ENCODE results near the gene HCRTR2. TPM values are rescaled to one million over a fixed set of nuclear protein-coding genes. Genes with fewer than 3 reads are reported as not detected.

HCRTR2 gene
- total RNA-seq, 1 donor from 2014 or later = not detected

DNA sequence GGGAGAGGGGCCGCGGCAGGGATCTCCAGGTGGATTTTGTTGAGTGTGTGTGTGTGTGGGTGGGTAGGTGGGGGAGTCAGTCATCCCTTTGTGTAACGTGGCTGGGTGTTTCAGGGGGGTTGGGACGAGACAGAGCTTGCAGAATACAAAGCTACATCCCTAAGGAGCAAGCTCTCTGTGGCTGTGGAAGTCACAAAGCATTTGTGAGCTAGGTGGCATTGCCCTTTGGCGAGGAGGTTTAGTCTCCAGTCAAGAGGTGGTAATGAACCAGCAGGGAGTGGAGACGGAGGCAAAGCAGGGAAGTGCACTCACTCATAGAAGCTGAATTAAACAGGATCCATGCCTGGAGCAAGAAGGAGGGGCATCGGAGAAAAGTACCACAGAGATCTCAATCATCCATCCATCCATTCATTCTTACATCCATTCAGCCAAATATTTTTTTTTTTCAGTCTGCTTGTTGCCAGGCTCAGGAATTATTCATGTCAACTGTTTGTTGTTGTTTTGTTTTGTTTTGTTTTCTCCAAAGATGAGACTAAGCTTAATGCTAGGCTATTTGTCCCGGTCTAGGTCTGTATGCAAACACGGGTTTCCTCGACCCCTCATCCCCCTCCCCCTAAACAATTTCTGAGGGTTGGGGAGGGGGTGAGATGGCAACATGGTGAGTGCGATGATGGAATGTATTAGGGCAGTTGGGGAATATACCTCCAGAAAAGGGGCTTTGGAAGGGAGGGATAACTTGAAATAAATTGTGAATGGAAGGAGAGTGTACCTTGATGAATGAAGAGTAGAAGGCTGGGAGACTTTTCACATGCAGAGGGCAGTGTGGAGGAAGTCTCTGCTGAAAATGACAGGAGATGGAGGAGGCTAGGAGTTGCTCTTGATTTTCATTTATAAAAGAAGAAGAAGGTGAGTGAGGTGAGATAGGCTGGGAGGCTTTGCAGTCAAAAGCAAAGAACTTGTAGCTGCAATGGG is 1.0 kb downstream of the HCRTR2 start:
- Histone ChIP-seq H3K36me3 (no peaks in the 10 kb centered on the region), H3K4me3 (no peak overlapping the region), H3K27ac (no peak overlapping the region), H3K4me1 (peaks cover 6% of the 10 kb centered on the region), H3K9me3 (no peaks in the 10 kb centered on the region), H3K27me3 (no peaks in the 10 kb centered on the region)
- TF ChIP-seq POLR2A (IDR thresholded peaks at IDR 0.05) (no peak), POLR2AphosphoS5 (IDR thresholded peaks at IDR 0.05; ENCODE audit: insufficient read depth in 1 of 2, low read depth in 1 of 2) (no peak)
- TF ChIP-seq, protein P1, sequence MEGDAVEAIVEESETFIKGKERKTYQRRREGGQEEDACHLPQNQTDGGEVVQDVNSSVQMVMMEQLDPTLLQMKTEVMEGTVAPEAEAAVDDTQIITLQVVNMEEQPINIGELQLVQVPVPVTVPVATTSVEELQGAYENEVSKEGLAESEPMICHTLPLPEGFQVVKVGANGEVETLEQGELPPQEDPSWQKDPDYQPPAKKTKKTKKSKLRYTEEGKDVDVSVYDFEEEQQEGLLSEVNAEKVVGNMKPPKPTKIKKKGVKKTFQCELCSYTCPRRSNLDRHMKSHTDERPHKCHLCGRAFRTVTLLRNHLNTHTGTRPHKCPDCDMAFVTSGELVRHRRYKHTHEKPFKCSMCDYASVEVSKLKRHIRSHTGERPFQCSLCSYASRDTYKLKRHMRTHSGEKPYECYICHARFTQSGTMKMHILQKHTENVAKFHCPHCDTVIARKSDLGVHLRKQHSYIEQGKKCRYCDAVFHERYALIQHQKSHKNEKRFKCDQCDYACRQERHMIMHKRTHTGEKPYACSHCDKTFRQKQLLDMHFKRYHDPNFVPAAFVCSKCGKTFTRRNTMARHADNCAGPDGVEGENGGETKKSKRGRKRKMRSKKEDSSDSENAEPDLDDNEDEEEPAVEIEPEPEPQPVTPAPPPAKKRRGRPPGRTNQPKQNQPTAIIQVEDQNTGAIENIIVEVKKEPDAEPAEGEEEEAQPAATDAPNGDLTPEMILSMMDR (IDR thresholded peaks at IDR 0.05) = no peak
- DNase-seq (ENCODE audit: extremely low spot score in 2 of 2) = no peak
- intact Hi-C loops (cut with DNase I) = no loop called here

DNA sequence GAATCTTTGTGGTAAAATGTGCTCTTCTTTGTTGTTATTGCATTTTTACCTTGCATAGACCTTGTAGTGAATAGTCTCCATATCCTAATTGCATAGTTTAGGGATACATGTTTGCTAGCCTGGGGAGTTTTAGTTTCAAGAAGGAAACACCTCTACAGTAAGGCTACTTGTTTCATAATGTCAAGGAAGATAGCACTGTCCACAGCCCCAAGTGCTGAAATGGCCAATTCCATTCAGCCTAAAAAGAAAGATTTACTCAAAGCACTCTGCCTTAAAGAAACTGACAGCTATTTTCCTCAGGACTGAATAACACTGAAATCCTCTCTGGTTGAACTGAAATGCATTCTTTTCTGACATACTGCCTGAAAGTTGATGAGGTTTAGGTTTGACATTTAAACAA is 2.6 kb downstream of the HCRTR2 start:
- no peaks in the 10 kb centered on the region for H3K9me3 ChIP-seq
- H3K4me1 ChIP-seq = peaks cover 6% of the 10 kb centered on the region
- no peak overlapping the region for H3K4me3 ChIP-seq
- H3K27ac ChIP-seq = no peak overlapping the region
- no peaks in the 10 kb centered on the region for H3K36me3 ChIP-seq
- intact Hi-C loops (cut with DNase I) = no loop called here
- TF ChIP-seq POLR2A (IDR thresholded peaks at IDR 0.05) = no peak
- TF ChIP-seq, protein P1 (IDR thresholded peaks at IDR 0.05) = no peak
- TF ChIP-seq POLR2AphosphoS5 (IDR thresholded peaks at IDR 0.05; ENCODE audit: insufficient read depth in 1 of 2, low read depth in 1 of 2) = no peak
- H3K27me3 ChIP-seq = no peaks in the 10 kb centered on the region
- DNase-seq (ENCODE audit: extremely low spot score in 2 of 2) = no peak

DNA sequence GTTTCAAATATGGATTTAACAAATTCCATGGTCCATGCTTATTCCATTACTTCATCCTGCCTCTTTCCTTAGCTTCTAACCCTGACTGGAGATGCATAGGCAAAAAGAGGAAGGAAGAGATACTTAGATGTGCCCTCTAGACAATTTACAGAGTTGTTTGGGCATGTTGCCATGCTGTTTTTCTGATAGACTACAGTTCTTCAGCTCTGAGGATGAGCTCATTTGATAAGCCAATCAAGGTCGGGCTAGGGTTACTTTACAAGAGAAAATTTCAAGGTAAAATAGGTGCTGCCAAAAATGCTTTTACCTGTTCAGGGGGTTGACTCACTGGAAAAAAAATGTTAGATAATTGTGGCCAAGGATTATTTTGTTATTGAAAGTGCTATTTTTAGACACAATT is 5.9 kb downstream of the HCRTR2 start:
- H3K4me1 ChIP-seq = no peaks in the 10 kb centered on the region
- no peaks in the 10 kb centered on the region for H3K36me3 ChIP-seq
- no peak overlapping the region for H3K27ac ChIP-seq
- no peak for TF ChIP-seq POLR2A (IDR thresholded peaks at IDR 0.05)
- intact Hi-C loops (cut with DNase I) = no loop called here
- DNase-seq (ENCODE audit: extremely low spot score in 2 of 2) = no peak
- no peaks in the 10 kb centered on the region for H3K9me3 ChIP-seq
- H3K4me3 ChIP-seq = no peak overlapping the region
- no peaks in the 10 kb centered on the region for H3K27me3 ChIP-seq

DNA sequence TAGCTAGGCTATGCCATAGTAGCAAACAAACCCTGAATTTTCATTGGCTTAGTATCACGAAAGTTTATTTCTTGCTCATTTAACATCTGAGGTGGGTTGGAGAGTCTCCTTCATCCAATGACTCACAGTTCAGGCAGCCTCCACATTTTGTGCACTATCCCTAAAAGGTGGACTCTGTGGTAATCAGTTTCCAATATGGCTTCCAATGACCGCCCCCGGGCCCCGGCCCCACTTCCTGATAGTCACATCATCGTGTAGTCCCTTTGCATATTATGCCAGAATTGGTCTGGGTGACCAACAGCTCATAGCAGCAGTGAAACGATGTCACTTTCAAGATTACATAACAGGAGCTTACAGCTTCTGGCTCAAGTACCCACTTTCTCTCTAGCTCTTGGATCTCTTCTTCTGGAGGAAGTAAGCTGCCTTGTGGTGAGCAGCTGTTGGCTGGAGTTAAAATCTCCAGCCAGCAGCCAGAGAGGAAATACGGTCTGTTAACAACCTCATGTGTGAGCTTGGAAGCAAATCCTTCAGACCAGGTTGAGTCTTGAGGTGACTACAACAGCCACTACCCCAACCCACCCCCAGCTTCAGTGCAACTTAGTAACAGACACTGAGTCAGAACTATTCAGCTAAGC is 7.8 kb downstream of the HCRTR2 start:
- H3K36me3 ChIP-seq = no peaks in the 10 kb centered on the region
- DNase-seq (ENCODE audit: extremely low spot score in 2 of 2) = no peak
- H3K4me3 ChIP-seq = no peak overlapping the region
- TF ChIP-seq POLR2A (IDR thresholded peaks at IDR 0.05) (no peak), POLR2AphosphoS5 (IDR thresholded peaks at IDR 0.05; ENCODE audit: insufficient read depth in 1 of 2, low read depth in 1 of 2) (no peak)
- TF ChIP-seq, protein P1 (IDR thresholded peaks at IDR 0.05) = no peak
- no peak overlapping the region for H3K27ac ChIP-seq
- H3K4me1 ChIP-seq = no peaks in the 10 kb centered on the region
- H3K27me3 ChIP-seq = no peaks in the 10 kb centered on the region
- H3K9me3 ChIP-seq = no peaks in the 10 kb centered on the region
- intact Hi-C loops (cut with DNase I) = no loop called here

DNA sequence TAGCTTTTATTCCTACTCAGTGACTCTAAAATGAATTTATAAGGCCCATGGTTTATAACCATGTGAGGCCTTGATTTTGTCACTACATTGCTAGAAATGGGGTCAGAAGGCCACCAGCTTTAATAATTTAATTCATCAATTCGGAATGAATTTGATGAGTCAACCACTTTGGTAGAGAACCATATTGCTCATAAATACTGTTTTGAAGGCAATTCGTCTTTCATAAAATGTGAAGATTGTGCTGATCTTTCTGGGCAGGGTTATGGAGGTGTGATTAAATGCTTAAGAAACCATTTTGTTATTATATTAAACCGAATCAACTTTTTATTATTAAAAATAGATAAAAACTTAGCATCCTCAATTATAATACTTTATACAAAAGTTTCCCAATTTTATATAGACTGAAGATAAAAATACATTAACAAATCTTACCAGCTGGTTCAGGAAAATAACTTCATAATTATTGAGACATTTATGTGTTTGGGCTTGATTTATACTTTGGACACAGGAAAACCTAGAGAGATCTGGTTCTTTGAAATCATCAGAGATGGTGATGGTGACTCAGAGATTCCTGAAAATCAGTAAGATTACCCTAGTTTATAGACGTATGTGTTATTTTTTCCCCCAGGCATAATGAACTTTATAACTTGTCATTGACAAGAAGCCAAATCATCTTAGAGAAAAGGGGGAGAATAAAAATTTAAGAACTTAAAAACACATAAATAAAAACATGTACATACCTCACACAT is 10.6 kb downstream of the HCRTR2 start:
- intact Hi-C loops (cut with DNase I) = no loop called here
- no peaks in the 10 kb centered on the region for H3K9me3 ChIP-seq
- H3K4me3 ChIP-seq = no peak overlapping the region
- H3K36me3 ChIP-seq = no peaks in the 10 kb centered on the region
- H3K27ac ChIP-seq = no peak overlapping the region
- no peak for DNase-seq (ENCODE audit: extremely low spot score in 2 of 2)
- H3K27me3 ChIP-seq = no peaks in the 10 kb centered on the region
- TF ChIP-seq, protein P1 (IDR thresholded peaks at IDR 0.05) = no peak
- no peak for TF ChIP-seq POLR2AphosphoS5 (IDR thresholded peaks at IDR 0.05; ENCODE audit: insufficient read depth in 1 of 2, low read depth in 1 of 2)
- no peak for TF ChIP-seq POLR2A (IDR thresholded peaks at IDR 0.05)
- no peaks in the 10 kb centered on the region for H3K4me1 ChIP-seq

Data from vagina (tissue), 2 donors.